B cell (primary cell): ENCODE results near the gene IPP. TPM values are rescaled to one million over a fixed set of nuclear protein-coding genes. Genes with fewer than 3 reads are reported as not detected.

ENCODE experiments used
- ATAC-seq: fragments of 200-7000 bp; cut with Tn5 transposase; one replicate; pipeline ENCODE4 v1.10.0; 2021; ENCODE audit warnings: low read depth, mild to moderate bottlenecking, moderate number of reproducible peaks, moderate library complexity
- CTCF ChIA-PET: fragments of 350-600 bp; sonication (Branson Sonifier 250); formaldehyde crosslinking; loops from one replicate; lab custom pipeline; 2021; ENCODE audit warnings: antibody characterized with exemption, inconsistent platforms; lab: Charles Lee
- POLR2A ChIA-PET: fragments of 350-600 bp; sonication (Branson Sonifier 250); formaldehyde crosslinking; loops from one replicate; lab custom pipeline; 2021; ENCODE audit warnings: antibody characterized with exemption; lab: Charles Lee
- DNase-seq: peaks from one replicate; pipeline ENCODE4 v3.0.0; 2013
- H2AFZ ChIP-seq: 2 replicates; pipeline ENCODE4 v1.6.1; 2012; ENCODE audit warnings: mild to moderate bottlenecking, low read depth, low read length; ENCODE audit not compliant: insufficient read depth, poor library complexity, severe bottlenecking
- H3K27ac ChIP-seq, 2 donors: 1 replicate in 1 of 2; 2 replicates in 1 of 2; pipeline ENCODE4 v1.5.1; 2012 to 2013; ENCODE audit warnings: low read length in 2 of 2, mild to moderate bottlenecking in 2 of 2, moderate library complexity in 1 of 2
- H3K27me3 ChIP-seq, 4 experiments: fragments of 200-600 bp in 1 of 4; sonication (generic) in 1 of 4; replicated peaks in 1 of 4; 1 replicate in 2 of 4; 2 replicates in 2 of 4; pipeline versions ENCODE4 v1.6.1 to v1.7.0; 2013 to 2016; ENCODE audit warnings: low read length in 3 of 4, mild to moderate bottlenecking in 2 of 4, mixed read lengths in 1 of 4, moderate library complexity in 1 of 4; ENCODE audit not compliant: insufficient read depth in 4 of 4, control insufficient read depth in 3 of 4; ENCODE audit errors: control extremely low read depth in 1 of 4
- H3K36me3 ChIP-seq, 2 experiments: replicated peaks in 1 of 2; 1 replicate in 1 of 2; 2 replicates in 1 of 2; pipeline versions ENCODE4 v1.6.1 to v1.7.1; 2013; ENCODE audit warnings: low read length in 1 of 2; ENCODE audit not compliant: insufficient read depth in 2 of 2, control insufficient read depth in 1 of 2; ENCODE audit errors: control extremely low read depth in 1 of 2, extremely low read depth in 1 of 2
- H3K4me1 ChIP-seq, 2 donors: fragments of 200-600 bp in 1 of 2; sonication (generic) in 1 of 2; 1 replicate in 1 of 2; 2 replicates in 1 of 2; pipeline versions ENCODE4 v1.5.1 to v1.6.1; 2013 to 2017; ENCODE audit warnings: low read length in 2 of 2; ENCODE audit not compliant: control insufficient read depth in 2 of 2, insufficient read depth in 2 of 2
- H3K4me2 ChIP-seq: replicated peaks from 2 replicates; pipeline ENCODE3; 2012; ENCODE audit warnings: mild to moderate bottlenecking, low read depth, low read length; ENCODE audit not compliant: poor library complexity, severe bottlenecking
- H3K4me3 ChIP-seq, 5 experiments: fragments of 200-600 bp in 1 of 5; sonication (generic) in 1 of 5; 1 replicate in 3 of 5; 2 replicates in 2 of 5; pipeline versions ENCODE4 v1.5.1 to v1.7.0; 2011 to 2016; ENCODE audit warnings: low read length in 4 of 5, mild to moderate bottlenecking in 4 of 5, low read depth in 2 of 5, control low read depth in 1 of 5, moderate library complexity in 1 of 5; ENCODE audit not compliant: insufficient read depth in 1 of 5; ENCODE audit errors: control extremely low read depth in 1 of 5, extremely low read depth in 1 of 5
- H3K79me2 ChIP-seq: fragments of 200-600 bp; sonication (generic); one replicate; pipeline ENCODE4 v1.6.0; 2016; ENCODE audit warnings: low read length; ENCODE audit not compliant: control insufficient read depth, insufficient read depth
- H3K9ac ChIP-seq: fragments of 200-600 bp; sonication (generic); 2 replicates; pipeline ENCODE4 v1.6.1; 2017; ENCODE audit warnings: mild to moderate bottlenecking, low read length, moderate library complexity
- H3K9me3 ChIP-seq, 3 donors: one replicate each; pipeline versions ENCODE4 v1.6.1 to v1.7.1; 2013; ENCODE audit warnings: low read length in 2 of 3; ENCODE audit not compliant: control insufficient read depth in 2 of 3, insufficient read depth in 1 of 3; ENCODE audit errors: control extremely low read depth in 1 of 3
- H4K20me1 ChIP-seq: 2 replicates; pipeline ENCODE4 v1.6.0; 2012; ENCODE audit warnings: mild to moderate bottlenecking, low read length; ENCODE audit not compliant: insufficient read depth, control insufficient read depth, poor library complexity, severe bottlenecking
- H3K27ac Mint-ChIP-seq: one replicate; pipeline ENCODE4 v1.8.0; 2021; ENCODE audit warnings: mixed read lengths
- H3K27me3 Mint-ChIP-seq: one replicate; pipeline ENCODE4 v1.8.0; 2021; ENCODE audit warnings: mixed read lengths
- H3K4me1 Mint-ChIP-seq: one replicate; pipeline ENCODE4 v1.8.0; 2021; ENCODE audit warnings: mixed read lengths
- H3K4me3 Mint-ChIP-seq: one replicate; pipeline ENCODE4 v1.8.0; 2021; ENCODE audit warnings: mixed read lengths
- H3K9me3 Mint-ChIP-seq: one replicate; pipeline ENCODE4 v1.8.0; 2022; ENCODE audit warnings: mixed read lengths; ENCODE audit not compliant: insufficient read depth
- EZH2 ChIP-seq: IDR thresholded peaks from 2 replicates; pipeline ENCODE4 v1.6.1; 2012; ENCODE audit warnings: borderline replicate concordance, low read depth, mild to moderate bottlenecking, moderate library complexity, low read length; ENCODE audit not compliant: insufficient read depth, poor library complexity, severe bottlenecking
- whole genome bisulfite sequencing: methylation state at CpG from one replicate; pipeline ENCODE4 v1.1.5; 2013; ENCODE audit warnings: missing lambda C conversion rate; ENCODE audit not compliant: insufficient coverage; 5-methylcytosine and 5-hydroxymethylcytosine counted together
- intact Hi-C: fragments of 100-400 bp; cut with micrococcal nuclease; formaldehyde crosslinking; loops from one replicate; pipeline ENCODE4 v1.10.0; 2022
- polyA plus RNA-seq: library from polyadenylated mRNA; depleted of rRNA; stranded (reverse); fragments of >200 nt; gene quantifications from 2 replicates; pipeline ENCODE4 v1.2.3, GENCODE V29; 2012
- total RNA-seq, 2 donors: library from RNA; stranded (reverse); fragments of 120-200 nt in 1 of 2; gene quantifications; 1 replicate in 1 of 2; 2 replicates in 1 of 2; pipeline versions ENCODE4 v1.2.3 to v1.2.4, GENCODE V29; 2013 to 2022
- TF ChIP-seq, protein P1 (sequence below): fragments of 200-600 bp; IDR thresholded peaks from one replicate; pipeline ENCODE4 v1.8.0; 2022; ENCODE audit warnings: antibody characterized with exemption, mild to moderate bottlenecking

The IPP gene
- total and polyA plus RNA-seq, 2 donors (not counting 1 experiment from before 2014, with no cell fraction given): 2.3 to 12.1 TPM

DNA sequence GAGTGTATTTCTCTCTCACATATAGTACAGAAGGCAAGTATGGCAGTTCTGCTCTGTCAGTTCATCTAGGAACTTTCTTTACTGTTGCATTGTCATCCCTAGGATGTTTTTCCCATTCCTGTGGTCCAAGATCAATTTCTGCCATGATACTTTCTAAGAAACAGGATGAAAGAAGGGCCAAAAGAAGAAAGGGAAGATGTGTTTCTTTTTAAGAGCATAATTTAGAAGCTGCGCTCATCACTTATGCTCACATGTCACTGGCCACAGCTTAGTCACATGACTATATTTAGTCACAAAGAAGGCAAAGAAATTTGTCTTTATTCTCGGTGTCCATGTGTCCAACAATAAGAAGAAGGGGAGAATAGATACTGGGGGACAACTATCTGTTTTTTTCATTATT, 45.9 kb upstream of the IPP start:
- H3K9me3 ChIP-seq: no peaks in the 10 kb centered on the region
- no peaks in the 10 kb centered on the region for H3K27me3 ChIP-seq
- no peak for DNase-seq
- no peak overlapping the region for H3K4me3 Mint-ChIP-seq
- H3K36me3 ChIP-seq: no peaks in the 10 kb centered on the region
- ChIA-PET POLR2A (no interaction called here), CTCF (no interaction called here)
- ATAC-seq: no peak
- H4K20me1 ChIP-seq: no peaks in the 10 kb centered on the region
- no peak overlapping the region for H2AFZ ChIP-seq
- H3K27ac Mint-ChIP-seq: no peak overlapping the region
- no peak overlapping the region for H3K9ac ChIP-seq
- peaks cover 12% of the 10 kb centered on the region for H3K27me3 Mint-ChIP-seq
- no peak overlapping the region for H3K4me2 ChIP-seq
- no peaks in the 10 kb centered on the region for H3K9me3 Mint-ChIP-seq
- H3K4me3 ChIP-seq: no peak overlapping the region
- no peaks in the 10 kb centered on the region for H3K79me2 ChIP-seq
- no peak for TF ChIP-seq EZH2
- TF ChIP-seq, protein P1, sequence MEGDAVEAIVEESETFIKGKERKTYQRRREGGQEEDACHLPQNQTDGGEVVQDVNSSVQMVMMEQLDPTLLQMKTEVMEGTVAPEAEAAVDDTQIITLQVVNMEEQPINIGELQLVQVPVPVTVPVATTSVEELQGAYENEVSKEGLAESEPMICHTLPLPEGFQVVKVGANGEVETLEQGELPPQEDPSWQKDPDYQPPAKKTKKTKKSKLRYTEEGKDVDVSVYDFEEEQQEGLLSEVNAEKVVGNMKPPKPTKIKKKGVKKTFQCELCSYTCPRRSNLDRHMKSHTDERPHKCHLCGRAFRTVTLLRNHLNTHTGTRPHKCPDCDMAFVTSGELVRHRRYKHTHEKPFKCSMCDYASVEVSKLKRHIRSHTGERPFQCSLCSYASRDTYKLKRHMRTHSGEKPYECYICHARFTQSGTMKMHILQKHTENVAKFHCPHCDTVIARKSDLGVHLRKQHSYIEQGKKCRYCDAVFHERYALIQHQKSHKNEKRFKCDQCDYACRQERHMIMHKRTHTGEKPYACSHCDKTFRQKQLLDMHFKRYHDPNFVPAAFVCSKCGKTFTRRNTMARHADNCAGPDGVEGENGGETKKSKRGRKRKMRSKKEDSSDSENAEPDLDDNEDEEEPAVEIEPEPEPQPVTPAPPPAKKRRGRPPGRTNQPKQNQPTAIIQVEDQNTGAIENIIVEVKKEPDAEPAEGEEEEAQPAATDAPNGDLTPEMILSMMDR: no peak
- peaks cover 2% of the 10 kb centered on the region for H3K4me1 Mint-ChIP-seq
- no CpG with 5 or more reads among the region's 2 CpGs for WGBS
- no peak overlapping the region for H3K27ac ChIP-seq
- intact Hi-C loops: no loop called here
- H3K4me1 ChIP-seq: no peaks in the 10 kb centered on the region

DNA sequence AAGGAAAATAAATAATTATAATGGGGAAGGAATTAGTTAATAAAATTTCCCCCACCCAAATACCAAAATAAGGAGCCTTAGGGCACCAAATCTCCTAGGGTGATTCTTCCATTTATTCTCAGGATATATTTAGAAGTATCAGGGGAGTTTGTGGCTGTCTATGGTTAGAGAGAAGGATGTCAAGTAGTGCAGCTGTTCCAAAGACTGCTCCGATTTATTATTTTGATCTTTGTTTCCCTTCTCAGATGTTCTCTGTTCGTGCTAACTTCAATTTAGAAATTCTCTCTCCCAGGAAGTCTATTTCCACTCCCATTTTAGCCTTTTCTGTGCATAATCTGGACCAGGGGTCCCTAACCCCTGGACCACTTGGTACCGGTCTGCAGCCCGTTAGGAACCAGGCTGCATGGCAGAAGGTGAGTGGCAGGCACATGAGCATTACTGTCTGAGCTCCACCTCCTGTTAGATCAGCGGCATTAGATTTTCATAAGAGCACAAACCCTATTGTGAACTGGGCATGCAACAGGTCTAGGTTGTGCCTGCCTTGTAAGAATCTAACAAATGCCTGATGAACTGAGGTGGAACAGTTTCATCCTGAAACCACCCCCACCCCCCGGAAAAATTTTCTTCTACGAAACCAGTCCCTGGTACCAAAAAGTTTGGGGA, 43.6 kb upstream of the IPP start:
- Mint-ChIP-seq H3K27me3 (peaks cover 16% of the 10 kb centered on the region), H3K4me1 (peaks cover 2% of the 10 kb centered on the region), H3K27ac (no peak overlapping the region), H3K9me3 (no peaks in the 10 kb centered on the region), H3K4me3 (no peak overlapping the region)
- Histone ChIP-seq H3K9ac (no peak overlapping the region), H3K4me1 (no peaks in the 10 kb centered on the region), H4K20me1 (no peaks in the 10 kb centered on the region), H3K4me2 (no peak overlapping the region), H3K27ac (no peak overlapping the region), H3K27me3 (no peaks in the 10 kb centered on the region), H3K36me3 (no peaks in the 10 kb centered on the region), H2AFZ (peak overlapping the region; percentile 27), H3K4me3 (no peak overlapping the region), H3K79me2 (no peaks in the 10 kb centered on the region), H3K9me3 (no peaks in the 10 kb centered on the region)
- TF ChIP-seq, protein P1: no peak
- TF ChIP-seq EZH2: no peak
- intact Hi-C loops: no loop called here
- DNase-seq: no peak
- ATAC-seq: no peak
- WGBS: 45% methylated on average over 4 of the region's 7 CpGs
- CTCF ChIA-PET: no interaction called here
- POLR2A ChIA-PET: no interaction called here
